A673 (cell line): ENCODE results near the gene PATE1. TPM values are rescaled to one million over a fixed set of nuclear protein-coding genes. Genes with fewer than 3 reads are reported as not detected.

Source experiments
- BruUV-seq: library from RNA; stranded (reverse); fragments of 400-500 nt; replicated peaks from 2 replicates; lab custom pipeline; 2021; lab: Mats Ljungman, UMichigan
- CTCF ChIA-PET: fragments of 300-600 bp; sonication (Branson Sonifier 250); formaldehyde crosslinking; loops from one replicate; lab custom pipeline; 2022; ENCODE audit warnings: antibody characterized with exemption; lab: Charles Lee
- POLR2A ChIA-PET: fragments of 300-600 bp; sonication (Branson Sonifier 250); formaldehyde crosslinking; loops from one replicate; lab custom pipeline; 2022; ENCODE audit warnings: antibody characterized with exemption; ENCODE audit not compliant: low non-redundant PET; lab: Charles Lee
- DNase-seq: peaks from one replicate; pipeline ENCODE4 v3.0.0-alpha.2; 2015; ENCODE audit warnings: low spot score
- H3K27ac ChIP-seq: fragments of 200-600 bp; sonication (generic); 2 replicates; pipeline ENCODE4 v1.5.1; 2016; ENCODE audit warnings: mixed run types, low read depth, mild to moderate bottlenecking, mixed read lengths, antibody characterized with exemption, low read length; ENCODE audit not compliant: poor library complexity, severe bottlenecking
- H3K27me3 ChIP-seq: fragments of 200-600 bp; sonication (generic); replicated peaks from 2 replicates; pipeline ENCODE4 v1.6.1; 2017; ENCODE audit warnings: mixed run types, low read depth, mild to moderate bottlenecking, mixed read lengths, antibody characterized with exemption, low read length; ENCODE audit not compliant: insufficient read depth, poor library complexity
- H3K36me3 ChIP-seq: fragments of 200-600 bp; sonication (generic); 2 replicates; pipeline ENCODE4 v1.6.1; 2016; ENCODE audit warnings: mixed run types, mild to moderate bottlenecking, mixed read lengths, antibody characterized with exemption, low read length; ENCODE audit not compliant: insufficient read depth, poor library complexity, severe bottlenecking
- H3K4me1 ChIP-seq: fragments of 200-600 bp; sonication (generic); 2 replicates; pipeline ENCODE4 v1.6.1; 2017; ENCODE audit warnings: mixed run types, mild to moderate bottlenecking, mixed read lengths, antibody characterized with exemption, low read length; ENCODE audit not compliant: insufficient read depth, poor library complexity, severe bottlenecking
- H3K4me3 ChIP-seq: fragments of 200-600 bp; sonication (generic); 2 replicates; pipeline ENCODE4 v1.5.1; 2016; ENCODE audit warnings: low read depth, mixed run types, mild to moderate bottlenecking, mixed read lengths, low read length; ENCODE audit not compliant: poor library complexity, severe bottlenecking
- H3K9me3 ChIP-seq: fragments of 200-600 bp; sonication (generic); 2 replicates; pipeline ENCODE4 v1.6.1; 2016; ENCODE audit warnings: mixed run types, low read depth, mild to moderate bottlenecking, mixed read lengths, antibody characterized with exemption, low read length; ENCODE audit not compliant: poor library complexity, severe bottlenecking
- EZH2 ChIP-seq: fragments of 200-600 bp; sonication (generic); IDR thresholded peaks from 2 replicates; pipeline ENCODE4 v1.6.1; 2017; ENCODE audit warnings: borderline replicate concordance, low read depth, mild to moderate bottlenecking, mixed read lengths, antibody characterized with exemption, low read length; ENCODE audit not compliant: poor library complexity, severe bottlenecking
- intact Hi-C: fragments of 100-400 bp; cut with micrococcal nuclease; formaldehyde crosslinking; loops from one replicate; pipeline ENCODE4 v1.10.0; 2022; ENCODE audit not compliant: unreplicated experiment
- total RNA-seq: library from RNA; stranded (reverse); gene quantifications from 2 replicates; pipeline ENCODE4 v1.2.3, GENCODE V29; 2021
- TF ChIP-seq, protein P1 (sequence below): fragments of 300-800, 200-600 bp; sonication (generic); conservative IDR thresholded peaks from 2 replicates; pipeline ENCODE4 v1.5.1; 2017; ENCODE audit warnings: low read depth, mild to moderate bottlenecking, antibody characterized with exemption, low read length, moderate library complexity, mixed read lengths

The PATE1 gene
- total RNA-seq, 1 experiment from 2014 or later = not detected

DNA sequence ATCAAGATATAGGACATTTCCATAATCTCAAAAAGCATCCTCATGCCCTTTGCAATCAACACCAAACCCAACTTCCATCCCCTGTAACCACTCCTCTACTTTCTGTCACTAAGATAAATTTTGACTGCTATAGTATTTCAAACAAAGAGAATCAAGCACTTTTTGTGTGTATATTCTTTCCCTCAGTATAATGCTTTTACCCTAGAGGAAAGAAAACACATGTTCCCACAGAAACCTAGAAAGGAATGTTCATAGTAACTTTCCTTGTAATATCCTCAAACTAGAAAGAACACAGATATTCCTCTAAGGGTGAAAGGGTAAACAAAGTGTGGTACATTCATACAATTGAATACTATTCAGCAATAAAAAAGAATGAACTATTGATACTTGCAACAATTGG, 5.5 kb upstream of the PATE1 start:
- CTCF ChIA-PET = no interaction called here
- H3K4me3 ChIP-seq = no peak overlapping the region

DNA sequence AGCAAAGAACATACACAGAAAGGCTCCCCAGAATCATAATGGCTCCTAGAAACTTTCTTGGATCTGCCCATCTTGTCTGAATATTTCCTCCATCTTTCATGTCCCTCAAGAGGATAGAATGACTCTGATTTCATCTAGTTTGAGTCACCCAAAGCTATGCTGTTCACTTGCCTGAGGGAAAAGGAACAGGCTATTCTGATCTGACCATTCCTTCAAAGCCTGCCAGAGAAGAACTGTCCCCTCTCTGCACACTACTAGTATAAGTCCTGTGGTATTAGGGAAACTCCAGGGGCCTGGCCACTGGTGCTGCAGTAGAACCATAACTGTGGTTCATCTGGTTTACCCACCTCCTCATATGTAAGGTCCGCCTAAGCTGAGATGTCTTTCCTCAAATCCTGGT, 2.4 kb upstream of the PATE1 start:
- Histone ChIP-seq H3K36me3 (no peaks in the 10 kb centered on the region), H3K9me3 (no peaks in the 10 kb centered on the region), H3K4me1 (no peaks in the 10 kb centered on the region), H3K27ac (no peak overlapping the region), H3K4me3 (no peak overlapping the region), H3K27me3 (peaks cover 70% of the 10 kb centered on the region)
- intact Hi-C loops = no loop called here
- no peak for DNase-seq
- CTCF ChIA-PET = no interaction called here
- TF ChIP-seq EZH2 = no peak
- TF ChIP-seq, protein P1, sequence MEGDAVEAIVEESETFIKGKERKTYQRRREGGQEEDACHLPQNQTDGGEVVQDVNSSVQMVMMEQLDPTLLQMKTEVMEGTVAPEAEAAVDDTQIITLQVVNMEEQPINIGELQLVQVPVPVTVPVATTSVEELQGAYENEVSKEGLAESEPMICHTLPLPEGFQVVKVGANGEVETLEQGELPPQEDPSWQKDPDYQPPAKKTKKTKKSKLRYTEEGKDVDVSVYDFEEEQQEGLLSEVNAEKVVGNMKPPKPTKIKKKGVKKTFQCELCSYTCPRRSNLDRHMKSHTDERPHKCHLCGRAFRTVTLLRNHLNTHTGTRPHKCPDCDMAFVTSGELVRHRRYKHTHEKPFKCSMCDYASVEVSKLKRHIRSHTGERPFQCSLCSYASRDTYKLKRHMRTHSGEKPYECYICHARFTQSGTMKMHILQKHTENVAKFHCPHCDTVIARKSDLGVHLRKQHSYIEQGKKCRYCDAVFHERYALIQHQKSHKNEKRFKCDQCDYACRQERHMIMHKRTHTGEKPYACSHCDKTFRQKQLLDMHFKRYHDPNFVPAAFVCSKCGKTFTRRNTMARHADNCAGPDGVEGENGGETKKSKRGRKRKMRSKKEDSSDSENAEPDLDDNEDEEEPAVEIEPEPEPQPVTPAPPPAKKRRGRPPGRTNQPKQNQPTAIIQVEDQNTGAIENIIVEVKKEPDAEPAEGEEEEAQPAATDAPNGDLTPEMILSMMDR = no peak
- BruUV-seq = no TSS peak
- POLR2A ChIA-PET = no interaction called here

More for the DNA sequence above, 5.5 kb upstream of the PATE1 start:
- no peaks in the 10 kb centered on the region for H3K9me3 ChIP-seq
- no TSS peak for BruUV-seq
- no peaks in the 10 kb centered on the region for H3K36me3 ChIP-seq
- intact Hi-C loops = no loop called here
- peaks cover 70% of the 10 kb centered on the region for H3K27me3 ChIP-seq
- POLR2A ChIA-PET = no interaction called here
- H3K4me1 ChIP-seq = no peaks in the 10 kb centered on the region
- H3K27ac ChIP-seq = no peak overlapping the region
- no peak for DNase-seq
- TF ChIP-seq, protein P1 = no peak
- TF ChIP-seq EZH2 = no peak

DNA sequence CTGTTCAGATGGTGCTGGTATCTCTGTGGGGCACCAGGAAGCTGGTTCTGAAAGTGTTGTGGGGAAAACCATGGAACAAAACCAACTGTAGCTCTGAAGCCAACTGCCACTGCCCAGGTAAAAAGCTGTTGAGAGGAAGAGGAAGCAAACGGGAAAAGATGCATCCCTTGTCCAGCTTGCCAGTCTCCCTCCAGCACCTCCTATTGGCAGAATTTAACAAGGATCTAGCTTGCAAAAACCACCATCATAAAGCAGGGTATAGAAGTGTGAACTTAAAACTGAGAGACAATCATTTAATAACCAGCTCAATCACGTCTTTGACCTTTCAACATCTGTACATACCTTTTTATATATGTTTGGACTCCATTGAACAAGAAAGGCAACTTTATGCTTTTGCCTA, 4.5 kb downstream of the PATE1 start:
- intact Hi-C loops = no loop called here

More for the DNA sequence above, 4.5 kb downstream of the PATE1 start:
- no peak for DNase-seq
- TF ChIP-seq, protein P1 = peak; percentile 42
- no peak for TF ChIP-seq EZH2
- Histone ChIP-seq H3K36me3 (no peaks in the 10 kb centered on the region), H3K27ac (no peak overlapping the region), H3K4me3 (no peak overlapping the region), H3K4me1 (no peaks in the 10 kb centered on the region), H3K27me3 (peaks cover 61% of the 10 kb centered on the region), H3K9me3 (no peaks in the 10 kb centered on the region)
- POLR2A ChIA-PET = no interaction called here
- CTCF ChIA-PET = no interaction called here
- BruUV-seq = no TSS peak
